H9 (cell line): ENCODE data around the gene ZNF773. TPM values are rescaled to one million over a fixed set of nuclear protein-coding genes. Genes with fewer than 3 reads are reported as not detected.
A peak's percentile ranks its signal among the peaks of the same experiment; 100 is the strongest.
"Not testable (repeated sequence)": the region's sequence is repeated elsewhere in the genome, so short reads cannot be mapped to it uniquely, and the experiment has no call there.

Experiments
- DNase-seq: peaks from one replicate; pipeline ENCODE4 v3.0.0-alpha.2; 2017
- H2AFZ ChIP-seq: one replicate; pipeline ENCODE4 v1.6.1; 2013; ENCODE audit warnings: mild to moderate bottlenecking, low read length, control low read depth, moderate library complexity
- H2AK5ac ChIP-seq: 2 replicates; pipeline ENCODE4 v1.6.1; 2013; ENCODE audit warnings: low read length, control low read depth, mixed read lengths; ENCODE audit not compliant: insufficient read length
- H2BK120ac ChIP-seq: one replicate; pipeline ENCODE4 v1.6.1; 2013; ENCODE audit warnings: low read depth, mild to moderate bottlenecking, low read length, control low read depth, inconsistent platforms; ENCODE audit not compliant: poor library complexity, severe bottlenecking
- H2BK12ac ChIP-seq: 2 replicates; pipeline ENCODE4 v1.6.1; 2013; ENCODE audit warnings: low read length, control low read depth, mixed read lengths, low read depth; ENCODE audit not compliant: insufficient read length
- H2BK15ac ChIP-seq: 2 replicates; pipeline ENCODE4 v1.6.1; 2013; ENCODE audit warnings: low read depth, low read length, control low read depth
- H2BK20ac ChIP-seq: one replicate; pipeline ENCODE4 v1.6.1; 2013; ENCODE audit warnings: low read depth, mild to moderate bottlenecking, low read length, control low read depth, inconsistent platforms; ENCODE audit not compliant: poor library complexity, severe bottlenecking
- H2BK5ac ChIP-seq: 2 replicates; pipeline ENCODE4 v1.6.1; 2013; ENCODE audit warnings: low read length, control low read depth, mixed read lengths; ENCODE audit not compliant: insufficient read length
- H3K14ac ChIP-seq: 2 replicates; pipeline ENCODE4 v1.6.1; 2013; ENCODE audit warnings: low read length, control low read depth; ENCODE audit not compliant: insufficient read depth
- H3K18ac ChIP-seq: 2 replicates; pipeline ENCODE4 v1.6.1; 2013; ENCODE audit warnings: low read depth, mild to moderate bottlenecking, mixed read lengths, low read length, control low read depth; ENCODE audit not compliant: insufficient read length
- H3K23ac ChIP-seq: 2 replicates; pipeline ENCODE4 v1.6.1; 2013; ENCODE audit warnings: low read length, control low read depth, mixed read lengths, low read depth; ENCODE audit not compliant: insufficient read length
- H3K23me2 ChIP-seq: 2 replicates; pipeline ENCODE4 v1.6.1; 2013; ENCODE audit warnings: low read depth, mild to moderate bottlenecking, mixed read lengths, low read length, control low read depth; ENCODE audit not compliant: insufficient read length, poor library complexity, severe bottlenecking
- H3K27ac ChIP-seq: 2 replicates; pipeline ENCODE4 v1.5.1; 2013; ENCODE audit warnings: low read length, control low read depth, mixed read lengths, low read depth; ENCODE audit not compliant: insufficient read length
- H3K27me3 ChIP-seq: 2 replicates; pipeline ENCODE4 v1.6.1; 2013; ENCODE audit warnings: low read length, control low read depth, inconsistent platforms; ENCODE audit not compliant: insufficient read depth
- H3K4ac ChIP-seq: 2 replicates; pipeline ENCODE4 v1.6.1; 2013; ENCODE audit warnings: low read depth, mild to moderate bottlenecking, control low read depth, inconsistent platforms, low read length, moderate library complexity
- H3K4me1 ChIP-seq: 2 replicates; pipeline ENCODE4 v1.6.1; 2013; ENCODE audit warnings: low read length, control low read depth, inconsistent platforms; ENCODE audit not compliant: insufficient read depth
- H3K4me2 ChIP-seq: 2 replicates; pipeline ENCODE4 v1.6.1; 2013; ENCODE audit warnings: low read length, control low read depth, mixed read lengths; ENCODE audit not compliant: insufficient read length, insufficient read depth
- H3K56ac ChIP-seq: 2 replicates; pipeline ENCODE4 v1.6.1; 2013; ENCODE audit warnings: low read depth, mild to moderate bottlenecking, mixed read lengths, low read length, control low read depth; ENCODE audit not compliant: insufficient read length
- H3K79me1 ChIP-seq: 2 replicates; pipeline ENCODE4 v1.6.1; 2013; ENCODE audit warnings: low read depth, mild to moderate bottlenecking, moderate library complexity, low read length, control low read depth, inconsistent platforms; ENCODE audit not compliant: insufficient read depth, poor library complexity, severe bottlenecking
- H3K79me2 ChIP-seq: 2 replicates; pipeline ENCODE4 v1.6.1; 2013; ENCODE audit warnings: low read length, control low read depth, inconsistent platforms; ENCODE audit not compliant: insufficient read depth
- H3K9ac ChIP-seq: 2 replicates; pipeline ENCODE4 v1.6.1; 2013; ENCODE audit warnings: low read length, control low read depth, mixed read lengths; ENCODE audit not compliant: insufficient read length; ENCODE audit errors: extremely low read depth
- H3K9me3 ChIP-seq: one replicate; pipeline ENCODE4 v1.6.1; 2013; ENCODE audit warnings: low read depth, low read length, inconsistent platforms; ENCODE audit not compliant: control insufficient read depth
- H3T11ph ChIP-seq: one replicate; pipeline ENCODE4 v1.6.1; 2013; ENCODE audit warnings: mild to moderate bottlenecking, low read length, control low read depth, inconsistent platforms
- H4K20me1 ChIP-seq: one replicate; pipeline ENCODE4 v1.6.1; 2013; ENCODE audit not compliant: control insufficient read depth, insufficient read length, insufficient read depth
- H4K5ac ChIP-seq: 2 replicates; pipeline ENCODE4 v1.6.1; 2013; ENCODE audit warnings: low read depth, mild to moderate bottlenecking, mixed read lengths, low read length, control low read depth; ENCODE audit not compliant: insufficient read length
- H4K8ac ChIP-seq: replicated peaks from 2 replicates; pipeline ENCODE4 v1.6.1; 2013; ENCODE audit warnings: low read length, control low read depth, mixed read lengths, low read depth; ENCODE audit not compliant: insufficient read length
- H4K91ac ChIP-seq: 2 replicates; pipeline ENCODE4 v1.6.1; 2013; ENCODE audit warnings: low read depth, mild to moderate bottlenecking, moderate library complexity, mixed read lengths, low read length, control low read depth; ENCODE audit not compliant: insufficient read length
- H3K27ac Mint-ChIP-seq, 3 experiments: 2 replicates in 2 of 3; 3 replicates in 1 of 3; pipeline ENCODE4 v1.8.0; 2020 to 2021; ENCODE audit warnings: mixed read lengths in 3 of 3, mild to moderate bottlenecking in 1 of 3, moderate library complexity in 1 of 3
- H3K27me3 Mint-ChIP-seq: 2 replicates; pipeline ENCODE4 v1.8.0; 2021; ENCODE audit warnings: low read depth, mild to moderate bottlenecking, moderate library complexity, mixed read lengths
- H3K36me3 Mint-ChIP-seq, 3 experiments: 2 replicates in 2 of 3; 3 replicates in 1 of 3; pipeline ENCODE4 v1.8.0; 2020 to 2021; ENCODE audit warnings: low read depth in 3 of 3, mixed read lengths in 3 of 3; ENCODE audit not compliant: insufficient read depth in 1 of 3
- H3K4me1 Mint-ChIP-seq, 2 experiments: 2 replicates each; pipeline ENCODE4 v1.8.0; 2020; ENCODE audit warnings: mixed read lengths in 2 of 2
- H3K4me3 Mint-ChIP-seq, 2 experiments: 2 replicates in 1 of 2; 3 replicates in 1 of 2; pipeline ENCODE4 v1.8.0; 2020 to 2021; ENCODE audit warnings: mild to moderate bottlenecking in 2 of 2, mixed read lengths in 2 of 2, moderate library complexity in 1 of 2
- H3K9me3 Mint-ChIP-seq, 2 experiments: 2 replicates in 1 of 2; 3 replicates in 1 of 2; pipeline ENCODE4 v1.8.0; 2020; ENCODE audit warnings: mild to moderate bottlenecking in 2 of 2, mixed read lengths in 2 of 2, moderate library complexity in 1 of 2
- WGBS: extraction: QIAGEN DNeasy Blood & Tissue Kit; methylation state at CpG from one replicate; pipeline ENCODE4 v1.1.7; 2013; ENCODE audit warnings: missing lambda C conversion rate, low lambda C conversion rate, mixed read lengths; ENCODE audit not compliant: insufficient read length; ENCODE audit errors: extremely low coverage; 5-methylcytosine and 5-hydroxymethylcytosine counted together
- long read RNA-seq: library from polyadenylated mRNA; unstranded; transcript quantifications from one replicate; pipeline ENCODE4 v2.0.0, GENCODE V29; 2020
- total RNA-seq: library from RNA; stranded (reverse); gene quantifications from 2 replicates; pipeline ENCODE4 v1.2.1, GENCODE V29; 2021

Gene ZNF773
- total RNA-seq, result 7.1 and 8.2 TPM in 2 replicates
- long read RNA-seq, transcript ZNF773-201 (4 exons, 2,206 nt), result minor isoform, 26 of 102 reads
- long read RNA-seq, transcript ZNF773-204 (4 exons, 2,019 nt), result major isoform, 64 of 102 reads
- long read RNA-seq, partial matches to known transcripts, result 2 of 102 reads
- long read RNA-seq, other reads (novel, unspliced or antisense), result 10 of 102 reads

- H4K91ac ChIP-seq, H2BK5ac ChIP-seq, H3K23me2 ChIP-seq, H3K18ac ChIP-seq, H3K56ac ChIP-seq, H3K27ac ChIP-seq, H2BK15ac ChIP-seq, H3K23ac ChIP-seq, H3K9me3 ChIP-seq, H4K8ac ChIP-seq, H2BK120ac ChIP-seq, H3K27ac Mint-ChIP-seq, H2AFZ ChIP-seq, H3K4me1 Mint-ChIP-seq, H3K4me1 ChIP-seq, H2BK12ac ChIP-seq, H3K4ac ChIP-seq, H3T11ph ChIP-seq, H4K20me1 ChIP-seq, H3K79me2 ChIP-seq, H3K27me3 Mint-ChIP-seq, H3K79me1 ChIP-seq, H3K27me3 ChIP-seq, H2BK20ac ChIP-seq, H2AK5ac ChIP-seq, H4K5ac ChIP-seq: not testable (repeated sequence)
- Histone ChIP-seq H3K9ac (peak within 1 kb of the TSS; percentile 71), H3K14ac (peak within 1 kb of the TSS; percentile 87; the same call in 1 of the 2 replicates), H3K4me2 (peak within 1 kb of the TSS; percentile 77)
- 100% methylated on average over 1 of the region's 69 CpGs for WGBS
- Mint-ChIP-seq H3K36me3 (peaks cover 39 to 47% (median 45%) of the 10 kb centered on the region in 3 experiments), H3K9me3 (peaks cover 14 to 39% of the 10 kb centered on the region in 2 experiments), H3K4me3 (peak within 1 kb of the TSS; percentile 69 to 88)
- DNase-seq, result peak; percentile 94
Measured at GRCh38 chr19:57499680-57500395, at the start of gene ZNF773. TSS of gene ZNF773 (plus strand) at chr19:57499938. CDS start at chr19:57500081, 143 bp downstream.
